HG03135 (cell line): ENCODE measurements around the gene GOLT1A.

Experiments
- ATAC-seq: cut with Tn5 transposase; IDR thresholded peaks from one replicate; pipeline ENCODE4 v1.9.1; 2021; ENCODE audit warnings: mild to moderate bottlenecking, moderate library complexity; ENCODE audit not compliant: unreplicated experiment

The GOLT1A gene

GRCh38 chr1:204213668-204214662 lies at the start of gene GOLT1A:
TSS of gene GOLT1A (minus strand) at chr1:204213988. CDS start at chr1:204213906, 82 bp downstream.
- peak; percentile 68 for ATAC-seq

- ATAC-seq, result no peak
These were observed 49.6 kb upstream of the GOLT1A start for GRCh38 chr1:204263254-204263910.

GRCh38 chr1:204262506-204263253 lies 48.9 kb upstream of the GOLT1A start:
- ATAC-seq, result no peak

- no peak for ATAC-seq
These were observed 48.1 kb upstream of the GOLT1A start for GRCh38 chr1:204261746-204262505.

- ATAC-seq, result no peak
These were observed 47.5 kb upstream of the GOLT1A start for GRCh38 chr1:204261266-204261665.

- ATAC-seq, result no peak
These were observed 46.9 kb upstream of the GOLT1A start for GRCh38 chr1:204260601-204261197.

GRCh38 chr1:204259782-204260181 lies 46.0 kb upstream of the GOLT1A start:
- no peak for ATAC-seq

GRCh38 chr1:204259196-204259595 lies 45.4 kb upstream of the GOLT1A start:
- ATAC-seq, result no peak

- no peak for ATAC-seq
These were observed 44.7 kb upstream of the GOLT1A start for GRCh38 chr1:204258213-204259115.

- no peak for ATAC-seq
These were observed 43.7 kb upstream of the GOLT1A start for GRCh38 chr1:204257446-204257845.

GRCh38 chr1:204256531-204256930 lies 42.7 kb upstream of the GOLT1A start:
- no peak for ATAC-seq

GRCh38 chr1:204255966-204256365 lies 42.2 kb upstream of the GOLT1A start:
- ATAC-seq, result no peak

GRCh38 chr1:204255225-204255624 lies 41.4 kb upstream of the GOLT1A start:
- no peak for ATAC-seq

GRCh38 chr1:204254031-204254661 lies 40.4 kb upstream of the GOLT1A start:
- no peak for ATAC-seq

GRCh38 chr1:204251926-204252689 lies 38.3 kb upstream of the GOLT1A start:
- no peak for ATAC-seq

- no peak for ATAC-seq
These were observed 37.5 kb upstream of the GOLT1A start for GRCh38 chr1:204251286-204251685.

GRCh38 chr1:204250428-204251030 lies 36.7 kb upstream of the GOLT1A start:
- no peak for ATAC-seq
